HFF-Myc (cell line): Measurements from ENCODE around the gene PPIF.

ENCODE experiments used
- DNase-seq: peaks from one replicate; pipeline ENCODE4 v3.0.0-alpha.2; 2011; ENCODE audit warnings: low read depth; ENCODE audit errors: extremely low read depth
- H3K4me3 ChIP-seq: replicated peaks from 2 replicates; pipeline ENCODE4 v1.5.1; 2011; ENCODE audit warnings: low read depth, mild to moderate bottlenecking, control low read depth, low read length
- CTCF ChIP-seq: IDR thresholded peaks from 2 replicates; pipeline ENCODE4 v1.5.1; 2012; ENCODE audit warnings: mild to moderate bottlenecking, low read depth, low read length, control low read depth; ENCODE audit errors: missing control alignments

Gene PPIF

GRCh38 chr10:79303631-79304478, 43.4 kb upstream of the PPIF start:
- H3K4me3 ChIP-seq, result no peak overlapping the region
- DNase-seq, result no peak
- no peak for TF ChIP-seq CTCF

GRCh38 chr10:79304479-79305087, 42.7 kb upstream of the PPIF start:
- H3K4me3 ChIP-seq, result no peak overlapping the region
- no peak for DNase-seq
- no peak for TF ChIP-seq CTCF

- TF ChIP-seq CTCF, result no peak
- no peak overlapping the region for H3K4me3 ChIP-seq
- no peak for DNase-seq
These were observed 41.8 kb upstream of the PPIF start for GRCh38 chr10:79305515-79305914.

GRCh38 chr10:79305988-79306387, 41.3 kb upstream of the PPIF start:
- no peak for TF ChIP-seq CTCF
- DNase-seq, result no peak
- no peak overlapping the region for H3K4me3 ChIP-seq

GRCh38 chr10:79306644-79307220, 40.5 kb upstream of the PPIF start:
- no peak for DNase-seq
- no peak for TF ChIP-seq CTCF
- H3K4me3 ChIP-seq, result no peak overlapping the region

- TF ChIP-seq CTCF, result no peak
- no peak for DNase-seq
- H3K4me3 ChIP-seq, result no peak overlapping the region
These were observed 39.3 kb upstream of the PPIF start for GRCh38 chr10:79308016-79308415.
